ENCODE data around the gene UBR1. TPM values are rescaled to one million over a fixed set of nuclear protein-coding genes. Genes with fewer than 3 reads are reported as not detected.

Gene UBR1
- total and polyA plus RNA-seq, 2 donors (not counting 3 experiments of a cell fraction or from before 2014, with no cell fraction given), result 5.3 to 26.9 TPM

DNA sequence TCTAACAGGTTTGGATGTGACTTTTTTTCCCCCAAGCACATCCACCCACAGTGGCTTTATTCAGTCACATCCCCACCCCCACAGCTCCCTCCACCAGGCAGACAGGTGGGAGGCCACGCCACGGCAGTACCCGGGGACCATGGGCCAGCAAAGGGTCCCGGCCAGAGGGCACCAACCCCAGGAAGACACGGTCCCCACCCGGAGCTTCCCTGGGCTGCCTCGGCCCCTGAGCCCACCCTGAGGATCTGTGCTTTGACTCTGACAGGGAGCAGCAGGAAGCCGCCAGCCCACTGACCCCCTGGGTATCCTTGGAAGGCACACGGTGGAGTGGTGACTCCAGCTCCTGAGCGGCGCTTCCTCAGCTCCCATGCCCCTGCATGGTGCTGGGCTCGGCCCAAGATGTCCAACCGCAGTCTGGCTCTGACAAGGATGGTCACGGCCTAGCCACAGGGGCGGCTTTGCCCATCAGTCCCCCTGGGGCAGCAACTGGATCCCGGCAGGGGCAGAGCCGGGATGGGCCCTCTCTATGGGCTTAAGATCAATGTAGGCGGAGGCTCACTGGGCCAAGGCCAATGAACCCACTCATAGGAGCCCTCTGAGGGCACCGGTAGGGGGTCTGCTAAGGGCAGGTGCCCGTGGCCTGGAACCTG is 119.0 kb downstream of the UBR1 start:
- POLR2A ChIA-PET, result no interaction called here
- Histone ChIP-seq H4K20me1 (replicated peaks; ENCODE audit: control insufficient read depth, extremely low read depth, insufficient read depth, low read length) (no peaks in the 10 kb centered on the region), H3K4me3 (replicated peaks in 1 of 3; ENCODE audit: insufficient read depth in 1 of 3, low read depth in 1 of 3, low read length in 3 of 3) (no peak overlapping the region), H3K79me2 (ENCODE audit: control insufficient read depth, insufficient read depth, low read length) (no peaks in the 10 kb centered on the region), H3K4me2 (ENCODE audit: insufficient read depth, low read length) (no peak overlapping the region), H3K27ac (ENCODE audit: insufficient read depth, low read depth, low read length) (no peak overlapping the region), H3K9me1 (replicated peaks; ENCODE audit: control insufficient read depth, extremely low read depth, insufficient read depth, low read length) (no peaks in the 10 kb centered on the region), H2AFZ (ENCODE audit: low read depth, low read length) (no peak overlapping the region), H3K36me3 (ENCODE audit: control insufficient read depth in 2 of 2, extremely low read depth in 1 of 2, insufficient read depth in 2 of 2, low read length in 2 of 2) (peaks cover 6 to 10% of the 10 kb centered on the region in 2 experiments), H3K9ac (replicated peaks; ENCODE audit: extremely low read depth, insufficient read depth, low read length) (no peak overlapping the region), H3K9me3 (replicated peaks; ENCODE audit: control insufficient read depth, insufficient read depth, low read length) (no peaks in the 10 kb centered on the region), H3K27me3 (ENCODE audit: control insufficient read depth in 2 of 2, insufficient read depth in 2 of 2, low read length in 2 of 2) (no peaks in the 10 kb centered on the region), H3K4me1 (ENCODE audit: control insufficient read depth, extremely low read depth, insufficient read depth, low read length) (no peaks in the 10 kb centered on the region)
- TF ChIP-seq GATA2 (IDR thresholded peaks at IDR 0.05; ENCODE audit: insufficient read depth, insufficient read length, low read depth, low read length), result no peak
- no peak for TF ChIP-seq POLR2AphosphoS5 (IDR thresholded peaks at IDR 0.05; ENCODE audit: insufficient read depth, low read depth, low read length)
- TF ChIP-seq MYC (IDR thresholded peaks at IDR 0.05; ENCODE audit: low read depth, low read length), result no peak
- TF ChIP-seq, protein P1, sequence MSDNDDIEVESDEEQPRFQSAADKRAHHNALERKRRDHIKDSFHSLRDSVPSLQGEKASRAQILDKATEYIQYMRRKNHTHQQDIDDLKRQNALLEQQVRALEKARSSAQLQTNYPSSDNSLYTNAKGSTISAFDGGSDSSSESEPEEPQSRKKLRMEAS (IDR thresholded peaks at IDR 0.05; ENCODE audit: insufficient read depth, insufficient read length), result no peak
- TF ChIP-seq, protein P2, sequence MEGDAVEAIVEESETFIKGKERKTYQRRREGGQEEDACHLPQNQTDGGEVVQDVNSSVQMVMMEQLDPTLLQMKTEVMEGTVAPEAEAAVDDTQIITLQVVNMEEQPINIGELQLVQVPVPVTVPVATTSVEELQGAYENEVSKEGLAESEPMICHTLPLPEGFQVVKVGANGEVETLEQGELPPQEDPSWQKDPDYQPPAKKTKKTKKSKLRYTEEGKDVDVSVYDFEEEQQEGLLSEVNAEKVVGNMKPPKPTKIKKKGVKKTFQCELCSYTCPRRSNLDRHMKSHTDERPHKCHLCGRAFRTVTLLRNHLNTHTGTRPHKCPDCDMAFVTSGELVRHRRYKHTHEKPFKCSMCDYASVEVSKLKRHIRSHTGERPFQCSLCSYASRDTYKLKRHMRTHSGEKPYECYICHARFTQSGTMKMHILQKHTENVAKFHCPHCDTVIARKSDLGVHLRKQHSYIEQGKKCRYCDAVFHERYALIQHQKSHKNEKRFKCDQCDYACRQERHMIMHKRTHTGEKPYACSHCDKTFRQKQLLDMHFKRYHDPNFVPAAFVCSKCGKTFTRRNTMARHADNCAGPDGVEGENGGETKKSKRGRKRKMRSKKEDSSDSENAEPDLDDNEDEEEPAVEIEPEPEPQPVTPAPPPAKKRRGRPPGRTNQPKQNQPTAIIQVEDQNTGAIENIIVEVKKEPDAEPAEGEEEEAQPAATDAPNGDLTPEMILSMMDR (IDR thresholded peaks at IDR 0.05; ENCODE audit: extremely low read depth in 1 of 2, insufficient read depth in 1 of 2, low read depth in 1 of 2, low read length in 2 of 2), result no peak
- no peak for TF ChIP-seq POLR2A (IDR thresholded peaks at IDR 0.05; ENCODE audit: low read depth, low read length)
- TF ChIP-seq JUN (IDR thresholded peaks at IDR 0.05; ENCODE audit: borderline replicate concordance, insufficient read depth, insufficient read length, low read depth), result no peak
- TF ChIP-seq EZH2 (IDR thresholded peaks at IDR 0.05; ENCODE audit: borderline replicate concordance, low read depth, low read length, severe bottlenecking), result no peak
- DNase-seq (ENCODE audit: low read depth, low spot score) (no peak), FAIRE-seq (no peak)
- CTCF ChIA-PET, result no interaction called here
- intact Hi-C loops (cut with micrococcal nuclease), result no loop called here
- dilution Hi-C loops (cut with MboI; ENCODE audit: extremely low pct_ligation_motif_present, low sequenced_read_pairs), result no loop called here
- BruUV-seq (replicated peaks), result no TSS peak
